ENCODE measurements around the gene ZNF319. TPM values are rescaled to one million over a fixed set of nuclear protein-coding genes. Genes with fewer than 3 reads are reported as not detected.

The ZNF319 gene
- total RNA-seq, 3 donors from 2014 or later (not counting 1 experiment from before 2014, with no cell fraction given), result 15.9 to 31.3 (median 29.3) TPM

GRCh38 chr16:58001781-58002415 is 1.4 kb upstream of the ZNF319 start:
- peaks cover 47% of the 10 kb centered on the region for H3K4me1 ChIP-seq (ENCODE audit: control insufficient read depth, insufficient read depth, low read length)
- Mint-ChIP-seq H3K4me3 (peak overlapping the region; percentile 79), H3K9me3 (no peaks in the 10 kb centered on the region), H3K4me1 (peaks cover 55 to 64% of the 10 kb centered on the region in 2 donors), H3K27ac (peak overlapping the region; percentile 86 to 90), H3K27me3 (ENCODE audit: low read depth in 2 of 2) (no peaks in the 10 kb centered on the region), H3K36me3 (no peaks in the 10 kb centered on the region)
- peak overlapping the region; percentile 84 for H3K4me3 ChIP-seq (ENCODE audit: low read length)
- intact Hi-C loops (cut with micrococcal nuclease), result loop anchor here (1.0 to 10.0 kb wide), 4 partner anchors 199 to 337 kb away; partner anchors contain the start of genes ADGRG3, KATNB1 and KIFC3
- H3K27ac ChIP-seq (ENCODE audit: low read length), result no peak overlapping the region
- ATAC-seq (no peak), DNase-seq (no peak)
- no peaks in the 10 kb centered on the region for H3K27me3 ChIP-seq (ENCODE audit: control insufficient read depth, insufficient read depth, low read length)
- H3K9me3 ChIP-seq (ENCODE audit: control insufficient read depth, insufficient read depth, low read length), result no peaks in the 10 kb centered on the region
- 54% methylated on average over 10 of the region's 10 CpGs for WGBS (ENCODE audit: insufficient coverage)
- peaks cover 26% of the 10 kb centered on the region for H3K36me3 ChIP-seq (ENCODE audit: control insufficient read depth, insufficient read depth, low read length)
- TF ChIP-seq CTCF (IDR thresholded peaks at IDR 0.05), result no peak

- Histone ChIP-seq H3K9me3 (ENCODE audit: control insufficient read depth, insufficient read depth, low read length) (no peaks in the 10 kb centered on the region), H3K27me3 (ENCODE audit: control insufficient read depth, insufficient read depth, low read length) (no peaks in the 10 kb centered on the region), H3K36me3 (ENCODE audit: control insufficient read depth, insufficient read depth, low read length) (peaks cover 29% of the 10 kb centered on the region), H3K4me3 (ENCODE audit: low read length) (peak within 1 kb of the TSS; percentile 84), H3K27ac (ENCODE audit: low read length) (peak within 1 kb of the TSS; percentile 86), H3K4me1 (ENCODE audit: control insufficient read depth, insufficient read depth, low read length) (peaks cover 56% of the 10 kb centered on the region)
- peak; percentile 91 to 92 for DNase-seq
- peak; percentile 81 for TF ChIP-seq CTCF (IDR thresholded peaks at IDR 0.05)
- Mint-ChIP-seq H3K27ac (peak within 1 kb of the TSS; percentile 86 to 90), H3K27me3 (ENCODE audit: low read depth in 2 of 2) (no peaks in the 10 kb centered on the region), H3K36me3 (no peaks in the 10 kb centered on the region), H3K4me3 (peak within 1 kb of the TSS; percentile 92), H3K4me1 (peaks cover 55 to 64% of the 10 kb centered on the region in 2 donors), H3K9me3 (no peaks in the 10 kb centered on the region)
- ATAC-seq, result peak; percentile 78 to 92 (median 80)
- WGBS (ENCODE audit: insufficient coverage), result under 1% methylated on average over 79 of the region's 81 CpGs
- intact Hi-C loops (cut with micrococcal nuclease), result loop anchor here (1.0 to 10.0 kb wide), 4 partner anchors 198 to 336 kb away; partner anchors contain the start of genes ADGRG3, KATNB1 and KIFC3
Measured at GRCh38 chr16:58000706-58001676, 519 bp upstream of the ZNF319 start, which contains the start of gene USB1. Gene USB1 (plus strand): TSS chr16:58001407. CDS start chr16:58001484, 77 bp downstream.

- Histone ChIP-seq H3K9me3 (ENCODE audit: control insufficient read depth, insufficient read depth, low read length) (no peaks in the 10 kb centered on the region), H3K4me3 (ENCODE audit: low read length) (peak overlapping the region; percentile 62), H3K27ac (ENCODE audit: low read length) (peak overlapping the region; percentile 66), H3K4me1 (ENCODE audit: control insufficient read depth, insufficient read depth, low read length) (peaks cover 71% of the 10 kb centered on the region), H3K36me3 (ENCODE audit: control insufficient read depth, insufficient read depth, low read length) (peaks cover 35% of the 10 kb centered on the region), H3K27me3 (ENCODE audit: control insufficient read depth, insufficient read depth, low read length) (no peaks in the 10 kb centered on the region)
- no peaks in the 10 kb centered on the region for H3K9me3 Mint-ChIP-seq
- no peaks in the 10 kb centered on the region for H3K27me3 Mint-ChIP-seq (ENCODE audit: low read depth in 2 of 2)
- H3K4me1 Mint-ChIP-seq, result peaks cover 55 to 66% of the 10 kb centered on the region in 2 donors
- 8% methylated on average over 6 of the region's 6 CpGs for WGBS (ENCODE audit: insufficient coverage)
- no peak for ATAC-seq
- intact Hi-C loops (cut with micrococcal nuclease), result loop anchor here (2.0 kb wide), 1 partner anchor 101 kb away; no protein-coding TSS in a partner anchor
- H3K4me3 Mint-ChIP-seq, result peak overlapping the region; percentile 92
- no peak for TF ChIP-seq CTCF (IDR thresholded peaks at IDR 0.05)
- DNase-seq, result peak in 1 of 2 donors; percentile 69
- peaks cover 2% of the 10 kb centered on the region for H3K36me3 Mint-ChIP-seq
- peak overlapping the region; percentile 86 to 93 for H3K27ac Mint-ChIP-seq
Measured at GRCh38 chr16:57999366-57999970, 1.0 kb downstream of the ZNF319 start.

Data from natural killer cell (primary cell).